ENCODE data around the gene GGPS1. TPM values are rescaled to one million over a fixed set of nuclear protein-coding genes. Genes with fewer than 3 reads are reported as not detected.

GGPS1 gene
- total and polyA plus RNA-seq, 2 donors (not counting 1 experiment from before 2014, with no cell fraction given) = 13.4 to 46.8 TPM

GRCh38 chr1:235295902-235296350 is 32.4 kb upstream of the GGPS1 start:
- intact Hi-C loops (cut with micrococcal nuclease) = no loop called here
- no peak overlapping the region for H3K9ac ChIP-seq (ENCODE audit: low read length)
- ATAC-seq (ENCODE audit: low read depth) (no peak), DNase-seq (no peak)
- Mint-ChIP-seq H3K27me3 (no peaks in the 10 kb centered on the region), H3K27ac (peak overlapping the region; percentile 71), H3K4me3 (peak overlapping the region; percentile 44), H3K9me3 (ENCODE audit: insufficient read depth) (no peaks in the 10 kb centered on the region), H3K4me1 (peaks cover 56% of the 10 kb centered on the region)
- no peaks in the 10 kb centered on the region for H3K27me3 ChIP-seq (replicated peaks in 1 of 4; ENCODE audit: control extremely low read depth in 1 of 4, control insufficient read depth in 3 of 4, insufficient read depth in 4 of 4, low read length in 3 of 4)
- H3K9me3 ChIP-seq (ENCODE audit: control extremely low read depth in 1 of 3, control insufficient read depth in 2 of 3, insufficient read depth in 1 of 3, low read length in 2 of 3) = peaks cover 2 to 5% (median 5%) of the 10 kb centered on the region in 3 donors
- TF ChIP-seq CTCF (IDR thresholded peaks at IDR 0.05) (no peak), EZH2 (IDR thresholded peaks at IDR 0.05; ENCODE audit: borderline replicate concordance, insufficient read depth, low read depth, low read length, poor library complexity, severe bottlenecking) (no peak)
- no peak overlapping the region for H3K4me3 ChIP-seq (ENCODE audit: control extremely low read depth in 1 of 5, extremely low read depth in 1 of 5, insufficient read depth in 1 of 5, low read depth in 2 of 5, low read length in 4 of 5)
- CTCF ChIA-PET = no interaction called here
- no peak overlapping the region for H3K4me2 ChIP-seq (replicated peaks; ENCODE audit: low read depth, low read length, poor library complexity, severe bottlenecking)
- peaks cover 21 to 43% of the 10 kb centered on the region in 2 donors for H3K4me1 ChIP-seq (ENCODE audit: control insufficient read depth in 2 of 2, insufficient read depth in 2 of 2, low read length in 2 of 2)
- H3K79me2 ChIP-seq (ENCODE audit: control insufficient read depth, insufficient read depth, low read length) = peaks cover 93% of the 10 kb centered on the region
- 87% methylated on average over 3 of the region's 5 CpGs for WGBS (ENCODE audit: insufficient coverage)
- POLR2A ChIA-PET = interaction anchor here (0.7 kb wide), 1 partner anchor 32 kb away, joined by 3 read pairs; the partner anchor contains the start of gene ARID4B
- H2AFZ ChIP-seq (ENCODE audit: insufficient read depth, low read depth, low read length, poor library complexity, severe bottlenecking) = no peak overlapping the region
- H3K36me3 ChIP-seq (replicated peaks in 1 of 2; ENCODE audit: control extremely low read depth in 1 of 2, control insufficient read depth in 1 of 2, extremely low read depth in 1 of 2, insufficient read depth in 2 of 2, low read length in 1 of 2) = peaks cover 0 to 1% of the 10 kb centered on the region in 2 experiments
- no peak overlapping the region for H3K27ac ChIP-seq (ENCODE audit: low read length in 2 of 2)
- peaks cover 91% of the 10 kb centered on the region for H4K20me1 ChIP-seq (ENCODE audit: control insufficient read depth, insufficient read depth, low read length, poor library complexity, severe bottlenecking)

GRCh38 chr1:235296729-235297128 is 31.6 kb upstream of the GGPS1 start:
- ChIA-PET CTCF (no interaction called here), POLR2A (no interaction called here)
- Histone ChIP-seq H3K27me3 (replicated peaks in 1 of 4; ENCODE audit: control extremely low read depth in 1 of 4, control insufficient read depth in 3 of 4, insufficient read depth in 4 of 4, low read length in 3 of 4) (no peaks in the 10 kb centered on the region), H3K79me2 (ENCODE audit: control insufficient read depth, insufficient read depth, low read length) (peaks cover 95% of the 10 kb centered on the region), H3K27ac (ENCODE audit: low read length in 2 of 2) (no peak overlapping the region), H3K4me2 (replicated peaks; ENCODE audit: low read depth, low read length, poor library complexity, severe bottlenecking) (no peak overlapping the region), H2AFZ (ENCODE audit: insufficient read depth, low read depth, low read length, poor library complexity, severe bottlenecking) (no peak overlapping the region), H3K4me1 (ENCODE audit: control insufficient read depth in 2 of 2, insufficient read depth in 2 of 2, low read length in 2 of 2) (peaks cover 29 to 45% of the 10 kb centered on the region in 2 donors), H3K4me3 (ENCODE audit: control extremely low read depth in 1 of 5, extremely low read depth in 1 of 5, insufficient read depth in 1 of 5, low read depth in 2 of 5, low read length in 4 of 5) (no peak overlapping the region), H4K20me1 (ENCODE audit: control insufficient read depth, insufficient read depth, low read length, poor library complexity, severe bottlenecking) (peaks cover 93% of the 10 kb centered on the region), H3K36me3 (replicated peaks in 1 of 2; ENCODE audit: control extremely low read depth in 1 of 2, control insufficient read depth in 1 of 2, extremely low read depth in 1 of 2, insufficient read depth in 2 of 2, low read length in 1 of 2) (peaks cover 0 to 1% of the 10 kb centered on the region in 2 experiments), H3K9me3 (ENCODE audit: control extremely low read depth in 1 of 3, control insufficient read depth in 2 of 3, insufficient read depth in 1 of 3, low read length in 2 of 3) (peaks cover 2 to 5% (median 5%) of the 10 kb centered on the region in 3 donors), H3K9ac (ENCODE audit: low read length) (no peak overlapping the region)
- no peaks in the 10 kb centered on the region for H3K9me3 Mint-ChIP-seq (ENCODE audit: insufficient read depth)
- H3K4me3 Mint-ChIP-seq = no peak overlapping the region
- H3K27me3 Mint-ChIP-seq = no peaks in the 10 kb centered on the region
- WGBS (ENCODE audit: insufficient coverage) = no CpG with 5 or more reads among the region's 1 CpG
- no peak for TF ChIP-seq EZH2 (IDR thresholded peaks at IDR 0.05; ENCODE audit: borderline replicate concordance, insufficient read depth, low read depth, low read length, poor library complexity, severe bottlenecking)
- no peak for TF ChIP-seq CTCF (IDR thresholded peaks at IDR 0.05)
- peaks cover 58% of the 10 kb centered on the region for H3K4me1 Mint-ChIP-seq
- DNase-seq = no peak
- no peak overlapping the region for H3K27ac Mint-ChIP-seq
- no peak for ATAC-seq (ENCODE audit: low read depth)
- intact Hi-C loops (cut with micrococcal nuclease) = no loop called here

Data from B cell (primary cell).